GM12801 (cell line): ENCODE data around the gene RBFOX1.

Experiments used
- CTCF ChIP-seq: IDR thresholded peaks from one replicate; pipeline ENCODE4 v1.5.1; 2011; ENCODE audit warnings: control low read depth; ENCODE audit not compliant: insufficient read length; ENCODE audit errors: extremely low read depth

Gene RBFOX1

GRCh38 chr16:7443142-7443541, 110.5 kb downstream of the RBFOX1 start:
- TF ChIP-seq CTCF: no peak

GRCh38 chr16:7443648-7444365, 111.2 kb downstream of the RBFOX1 start:
- no peak for TF ChIP-seq CTCF

GRCh38 chr16:7449306-7449705, 116.7 kb downstream of the RBFOX1 start:
- no peak for TF ChIP-seq CTCF

- TF ChIP-seq CTCF: no peak
These were observed 117.2 kb downstream of the RBFOX1 start for GRCh38 chr16:7449808-7450207.

- no peak for TF ChIP-seq CTCF
These were observed 117.8 kb downstream of the RBFOX1 start for GRCh38 chr16:7450440-7450839.

- TF ChIP-seq CTCF: no peak
These were observed 119.4 kb downstream of the RBFOX1 start for GRCh38 chr16:7452090-7452489.

GRCh38 chr16:7456211-7456610, 123.6 kb downstream of the RBFOX1 start:
- no peak for TF ChIP-seq CTCF

- no peak for TF ChIP-seq CTCF
These were observed 125.5 kb downstream of the RBFOX1 start for GRCh38 chr16:7458144-7458543.
